Cardiac fibroblast (primary cell): ENCODE measurements around the gene SH3RF1.
"Not testable (repeated sequence)": the region's sequence is repeated elsewhere in the genome, so short reads cannot be mapped to it uniquely, and the experiment has no call there.

Experiments used
- DNase-seq, 2 donors: peaks; one replicate each; pipeline versions ENCODE4 v3.0.0 to v3.0.0-alpha.2; 2010; ENCODE audit warnings: low read depth in 2 of 2
- H3K4me3 ChIP-seq, 2 donors: replicated peaks in 1 of 2; 1 replicate in 1 of 2; 2 replicates in 1 of 2; pipeline ENCODE4 v1.5.1; 2011; ENCODE audit warnings: low read depth in 2 of 2, low read length in 2 of 2, mild to moderate bottlenecking in 2 of 2, moderate library complexity in 1 of 2
- CTCF ChIP-seq: IDR thresholded peaks from one replicate; pipeline ENCODE4 v1.5.1; 2011; ENCODE audit warnings: low read depth, mild to moderate bottlenecking, low read length, inconsistent platforms

SH3RF1 gene

DNA sequence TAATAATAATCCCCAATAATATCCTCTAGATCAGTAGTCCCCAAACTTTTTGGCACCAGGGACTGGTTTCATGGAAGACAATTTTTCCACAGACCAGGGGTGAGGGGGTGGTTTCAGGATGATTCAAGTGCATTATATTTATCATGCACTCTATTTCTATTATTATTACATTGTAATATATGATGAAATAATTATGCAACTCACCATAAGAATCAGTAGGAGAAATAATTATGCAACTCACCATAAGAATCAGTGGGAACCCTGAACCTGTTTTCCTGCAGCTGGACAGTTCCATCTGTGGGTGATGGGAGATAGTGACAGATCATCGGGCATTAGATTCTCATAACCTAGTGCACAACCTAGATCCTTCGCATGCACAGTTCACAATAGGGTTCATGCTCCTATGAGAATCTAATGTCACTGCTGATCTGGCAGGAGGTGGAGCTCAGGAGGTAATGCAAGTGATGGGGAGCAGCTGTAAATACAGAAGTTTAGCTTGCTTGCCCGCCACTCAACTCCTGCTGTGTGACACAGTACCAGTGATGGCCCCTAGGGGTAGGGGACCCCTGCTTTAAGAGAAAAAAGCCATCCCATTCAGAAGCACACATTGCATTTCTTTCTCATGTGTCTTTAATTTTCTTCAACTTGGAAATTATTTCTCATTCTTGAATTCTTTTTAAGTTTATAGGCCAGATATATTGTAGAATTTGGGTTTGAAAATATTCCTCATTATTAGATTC is 16.0 kb upstream of the SH3RF1 start:
- DNase-seq: peak in 1 of 2 donors; percentile 39
- no peak overlapping the region for H3K4me3 ChIP-seq
- peak; percentile 8 for TF ChIP-seq CTCF

- no peak for TF ChIP-seq CTCF
- H3K4me3 ChIP-seq: no peak overlapping the region
- peak; percentile 84 to 86 for DNase-seq
Measured at GRCh38 chr4:169283114-169283509, 12.4 kb upstream of the SH3RF1 start.

- no peak for TF ChIP-seq CTCF
- H3K4me3 ChIP-seq: no peak overlapping the region
- peak in 1 of 2 donors; percentile 73 for DNase-seq
Measured at GRCh38 chr4:169282429-169283113, 11.8 kb upstream of the SH3RF1 start.

DNA sequence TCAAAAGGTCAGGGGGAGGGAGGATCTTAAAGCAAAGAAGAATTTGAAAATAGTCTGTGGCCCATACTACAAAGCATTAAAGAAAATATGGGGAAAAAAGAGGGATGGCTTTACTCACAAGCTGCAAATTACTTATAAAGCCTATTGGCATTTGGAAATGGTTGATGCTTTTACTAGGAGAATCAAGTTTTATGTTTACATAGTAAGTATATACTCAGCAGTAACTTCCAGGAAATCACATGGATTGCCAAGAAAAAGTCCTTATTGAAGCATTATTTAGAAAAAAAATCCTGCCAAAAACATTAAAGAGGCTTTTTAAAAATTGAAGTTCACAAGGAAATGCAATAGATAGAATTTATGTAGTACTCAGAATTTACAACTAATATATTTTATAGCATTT is 8.4 kb upstream of the SH3RF1 start:
- peak in 1 of 2 donors; percentile 47 for DNase-seq
- no peak for TF ChIP-seq CTCF
- no peak overlapping the region for H3K4me3 ChIP-seq

DNA sequence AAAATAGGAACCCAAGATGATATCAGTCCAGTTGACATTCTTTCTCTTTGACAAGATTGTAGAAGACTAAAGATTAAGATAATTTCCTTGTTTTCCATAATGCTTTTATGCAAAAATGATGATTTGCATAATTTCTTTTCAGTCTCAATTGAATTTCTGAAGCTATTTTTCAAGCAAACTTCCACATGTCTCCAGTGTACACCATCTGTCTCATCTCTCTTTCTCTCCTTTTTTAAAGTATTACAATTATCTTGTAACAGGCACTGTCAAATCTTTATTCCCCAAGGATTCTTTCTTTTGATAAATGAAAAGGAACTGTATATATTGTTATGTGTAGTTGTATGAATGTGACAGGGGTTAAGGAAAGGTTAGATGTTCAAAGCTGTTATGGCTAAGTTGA is 7.9 kb upstream of the SH3RF1 start:
- no peak for TF ChIP-seq CTCF
- H3K4me3 ChIP-seq: no peak overlapping the region
- no peak for DNase-seq

DNA sequence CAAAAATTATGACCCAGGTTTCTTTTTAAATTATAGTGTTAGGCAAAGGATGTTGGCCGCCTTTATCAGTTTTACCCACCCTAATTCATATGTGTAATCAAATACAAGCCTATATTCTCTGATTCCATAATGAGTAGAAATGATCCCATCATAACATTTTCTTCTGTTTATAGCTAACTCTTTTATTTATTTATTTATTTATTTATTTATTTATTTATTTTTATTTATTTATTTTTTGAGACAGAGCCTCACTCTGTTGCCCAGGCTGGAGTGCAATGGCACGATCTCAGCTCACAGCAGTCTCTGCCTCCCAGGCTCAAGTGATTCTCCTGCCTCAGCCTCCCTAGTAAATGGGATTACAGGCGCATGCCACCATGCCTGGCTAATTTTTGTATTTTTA is 7.1 kb upstream of the SH3RF1 start:
- DNase-seq: not testable (repeated sequence)

GRCh38 chr4:169275180-169275579 is 4.4 kb upstream of the SH3RF1 start:
- no peak overlapping the region for H3K4me3 ChIP-seq
- DNase-seq: no peak
- TF ChIP-seq CTCF: no peak

More for the DNA sequence above, 7.1 kb upstream of the SH3RF1 start:
- H3K4me3 ChIP-seq: not testable (repeated sequence)
